DND-41 (cell line): ENCODE measurements around the gene KDSR.

Source experiments
- CTCF ChIP-seq: IDR thresholded peaks from 2 replicates; pipeline ENCODE4 v1.5.1; 2012; ENCODE audit warnings: borderline replicate concordance, low read length, moderate library complexity, mild to moderate bottlenecking; ENCODE audit not compliant: poor library complexity, severe bottlenecking; ENCODE audit errors: extremely low read depth
- EZH2 ChIP-seq: IDR thresholded peaks from 3 replicates; pipeline ENCODE4 v1.6.1; 2012; ENCODE audit warnings: borderline replicate concordance, low read depth, mild to moderate bottlenecking, moderate library complexity, low read length, inconsistent platforms; ENCODE audit not compliant: severe bottlenecking

GRCh38 chr18:63312737-63313395 lies 54.1 kb downstream of the KDSR start:
- TF ChIP-seq CTCF, result no peak
- no peak for TF ChIP-seq EZH2
